KOPT-K1 (cell line): ENCODE measurements around the gene CMA1.
"Not testable (repeated sequence)": the region's sequence is repeated elsewhere in the genome, so short reads cannot be mapped to it uniquely, and the experiment has no call there.

Experiments
- H3K27ac ChIP-seq: fragments of 200-600 bp; sonication (generic); 2 replicates; pipeline ENCODE4 v1.5.1; 2016; ENCODE audit warnings: antibody characterized with exemption, mild to moderate bottlenecking, low read depth, low read length; ENCODE audit not compliant: poor library complexity, severe bottlenecking
- H3K36me3 ChIP-seq: fragments of 200-600 bp; sonication (generic); 2 replicates; pipeline ENCODE4 v1.5.1; 2017; ENCODE audit warnings: antibody characterized with exemption, mild to moderate bottlenecking, low read length, moderate library complexity; ENCODE audit not compliant: insufficient read depth
- H3K9me3 ChIP-seq: fragments of 200-600 bp; sonication (generic); 2 replicates; pipeline ENCODE4 v1.5.1; 2017; ENCODE audit warnings: antibody characterized with exemption, low read length, mild to moderate bottlenecking; ENCODE audit not compliant: insufficient read depth, poor library complexity, severe bottlenecking

CMA1 gene

GRCh38 chr14:24508155-24508840 is at the start of gene CMA1:
Gene CMA1 (minus strand): TSS chr14:24508265. CDS start chr14:24508235, 30 bp downstream.
- no peak within 1 kb of the TSS for H3K27ac ChIP-seq
- H3K9me3 ChIP-seq: no peaks in the 10 kb centered on the region

GRCh38 chr14:24556756-24557155 is 48.7 kb upstream of the CMA1 start:
- Histone ChIP-seq H3K27ac (no peak overlapping the region), H3K36me3 (no peaks in the 10 kb centered on the region), H3K9me3 (no peaks in the 10 kb centered on the region)

More at GRCh38 chr14:24508155-24508840, at the start of gene CMA1:
- H3K36me3 ChIP-seq: no peaks in the 10 kb centered on the region

DNA sequence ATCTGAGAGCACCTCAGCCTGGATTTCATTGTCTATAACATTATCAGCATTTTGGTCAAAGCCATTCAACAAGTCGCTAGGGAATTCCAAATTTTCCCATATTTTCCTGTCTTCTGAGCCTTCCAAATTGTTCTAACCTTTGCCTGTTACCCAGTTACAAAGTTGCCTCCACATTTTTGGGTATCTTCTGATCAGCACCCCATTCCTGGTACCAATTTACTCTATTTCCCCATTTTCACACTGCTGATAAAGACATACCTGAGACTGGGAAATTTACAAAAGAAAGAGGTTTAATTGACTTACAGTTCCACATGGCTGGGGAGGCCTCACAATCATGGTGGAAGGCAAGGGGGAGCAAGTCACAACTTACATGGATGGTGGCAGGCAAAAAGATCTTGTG is 41.0 kb upstream of the CMA1 start:
- H3K27ac ChIP-seq, H3K36me3 ChIP-seq: not testable (repeated sequence)
- H3K9me3 ChIP-seq: peaks cover 19% of the 10 kb centered on the region

- Histone ChIP-seq H3K36me3 (no peaks in the 10 kb centered on the region), H3K27ac (no peak overlapping the region), H3K9me3 (peaks cover 12% of the 10 kb centered on the region)
Measured at GRCh38 chr14:24542346-24542936, 34.4 kb upstream of the CMA1 start.

GRCh38 chr14:24535737-24536136 is 27.7 kb upstream of the CMA1 start:
- no peak overlapping the region for H3K27ac ChIP-seq
- H3K9me3 ChIP-seq: no peaks in the 10 kb centered on the region
- no peaks in the 10 kb centered on the region for H3K36me3 ChIP-seq

GRCh38 chr14:24534286-24534685 is 26.2 kb upstream of the CMA1 start:
- Histone ChIP-seq H3K36me3 (no peaks in the 10 kb centered on the region), H3K27ac (no peak overlapping the region), H3K9me3 (no peaks in the 10 kb centered on the region)

- H3K27ac ChIP-seq, H3K36me3 ChIP-seq, H3K9me3 ChIP-seq: not testable (repeated sequence)
Measured at GRCh38 chr14:24525877-24526620, 18.0 kb upstream of the CMA1 start.

GRCh38 chr14:24518851-24519250 is 10.8 kb upstream of the CMA1 start:
- Histone ChIP-seq H3K9me3 (no peaks in the 10 kb centered on the region), H3K36me3 (no peaks in the 10 kb centered on the region), H3K27ac (no peak overlapping the region)

- H3K9me3 ChIP-seq: no peaks in the 10 kb centered on the region
- H3K27ac ChIP-seq: no peak overlapping the region
- no peaks in the 10 kb centered on the region for H3K36me3 ChIP-seq
Measured at GRCh38 chr14:24514209-24514608, 6.1 kb upstream of the CMA1 start.

DNA sequence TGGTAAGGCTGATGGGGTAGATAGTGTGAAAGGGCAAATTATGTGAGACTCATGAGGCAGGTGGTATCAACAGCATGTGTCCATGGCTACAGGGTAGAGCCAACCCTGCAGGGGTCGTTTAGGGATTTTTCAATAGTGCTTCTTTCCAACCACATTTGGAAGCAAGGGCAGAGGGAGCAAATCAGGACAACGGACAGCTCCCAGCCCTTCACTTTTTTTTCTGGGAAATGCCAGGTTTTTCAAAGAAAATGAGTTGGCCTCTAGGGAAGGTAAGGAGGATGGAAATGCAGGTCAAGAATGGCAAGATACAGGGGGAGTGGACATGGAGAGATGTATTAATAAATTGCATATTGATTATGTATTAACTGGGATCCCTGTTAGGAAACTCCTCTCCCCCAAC is 4.9 kb upstream of the CMA1 start:
- Histone ChIP-seq H3K27ac (no peak overlapping the region), H3K9me3 (no peaks in the 10 kb centered on the region), H3K36me3 (no peaks in the 10 kb centered on the region)

DNA sequence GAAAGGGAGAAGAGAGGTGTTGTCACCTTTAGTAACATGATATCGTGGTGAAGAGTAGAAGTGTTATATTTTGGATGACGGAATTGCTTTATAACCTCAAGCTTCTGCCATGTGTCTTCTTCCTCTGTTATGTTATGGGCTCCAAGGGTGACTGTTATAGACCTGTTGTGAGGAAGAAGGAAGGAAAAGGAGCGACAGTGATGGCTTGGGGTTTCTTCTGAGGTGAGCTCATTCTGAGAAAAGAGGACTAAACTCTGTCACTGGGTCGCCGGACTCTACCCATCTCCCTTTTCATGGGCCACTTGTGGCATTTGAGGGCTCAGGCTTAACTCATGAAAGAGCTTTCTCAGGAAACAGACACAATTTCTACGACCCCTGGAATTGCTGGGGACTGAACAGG is 1.6 kb downstream of the CMA1 start:
- no peaks in the 10 kb centered on the region for H3K36me3 ChIP-seq
- no peak overlapping the region for H3K27ac ChIP-seq
- no peaks in the 10 kb centered on the region for H3K9me3 ChIP-seq

- Histone ChIP-seq H3K9me3 (no peaks in the 10 kb centered on the region), H3K27ac (no peak overlapping the region), H3K36me3 (no peaks in the 10 kb centered on the region)
Measured at GRCh38 chr14:24504425-24504950, 3.6 kb downstream of the CMA1 start.

DNA sequence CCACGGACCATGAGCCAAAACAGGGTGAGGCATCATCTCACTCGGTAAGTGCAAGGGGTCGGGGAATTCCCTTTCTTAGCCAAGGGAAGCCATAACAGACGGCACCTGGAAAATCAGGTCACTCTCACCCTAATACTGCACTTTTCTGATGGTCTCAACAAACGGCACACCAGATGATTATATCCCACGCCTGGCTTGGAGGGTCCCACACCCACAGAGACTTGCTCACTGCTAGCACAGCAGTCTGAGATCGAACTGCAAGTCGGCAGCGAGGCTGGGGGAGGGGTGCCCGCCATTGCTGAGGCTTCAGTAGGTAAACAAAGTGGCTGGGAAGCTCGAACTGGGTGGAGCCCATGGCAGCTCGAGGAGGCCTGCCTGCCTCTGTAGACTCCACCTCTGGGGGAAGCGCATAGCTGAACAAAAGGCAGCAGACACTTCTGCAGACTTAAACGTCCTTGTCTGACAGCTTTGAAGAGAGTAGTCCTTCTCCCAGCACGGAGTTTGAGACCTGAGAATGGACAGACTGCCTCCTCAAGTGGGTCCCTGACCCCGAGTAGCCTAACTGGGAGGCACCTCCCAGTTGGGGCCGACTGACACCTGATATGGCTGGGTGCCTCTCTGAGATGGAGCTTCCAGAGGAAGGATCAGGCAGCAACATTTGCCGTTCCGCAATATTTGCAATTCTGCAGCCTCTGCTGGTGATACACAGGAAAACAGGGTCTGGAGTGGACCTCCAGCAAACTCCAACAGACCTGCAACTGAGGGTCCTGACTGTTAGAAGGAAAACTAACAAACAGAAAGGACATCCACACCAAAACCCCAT is 16.3 kb downstream of the CMA1 start:
- H3K9me3 ChIP-seq, H3K36me3 ChIP-seq, H3K27ac ChIP-seq: not testable (repeated sequence)

- Histone ChIP-seq H3K36me3 (no peaks in the 10 kb centered on the region), H3K9me3 (no peaks in the 10 kb centered on the region), H3K27ac (peak overlapping the region; percentile 31)
Measured at GRCh38 chr14:24483604-24484252, 24.3 kb downstream of the CMA1 start.
